ENCODE data around the gene BTBD7. TPM values are rescaled to one million over a fixed set of nuclear protein-coding genes. Genes with fewer than 3 reads are reported as not detected.

The BTBD7 gene
- total RNA-seq, result 10 to 100 TPM; 19.6 to 42.2 (median 39.9) TPM
- polyA plus RNA-seq, result 10 to 100 TPM; 10.9 to 21.0 TPM
- long read RNA-seq, donor 1, partial matches to known transcripts, result 18 of 35 reads
- long read RNA-seq, donor 1, other reads (novel, unspliced or antisense), result 17 of 35 reads
- long read RNA-seq, donor 2, partial matches to known transcripts, result 0 of 266 reads
- long read RNA-seq, donor 2, other reads (novel, unspliced or antisense), result 262 of 266 reads
- long read RNA-seq, donor 3, full-length matches to known transcripts, result 9 of 36 reads
- long read RNA-seq, donor 3, partial matches to known transcripts, result 13 of 36 reads
- long read RNA-seq, donor 3, other reads (novel, unspliced or antisense), result 14 of 36 reads

- intact Hi-C loops (cut with DNase I), result no loop called here
- Histone ChIP-seq H3K4me1 (ENCODE audit: insufficient read depth) (peaks cover 4% of the 10 kb centered on the region), H3K27ac (peak within 1 kb of the TSS; percentile 95), H3K9me3 (no peaks in the 10 kb centered on the region), H3K36me3 (no peaks in the 10 kb centered on the region), H3K4me3 (peak within 1 kb of the TSS; percentile 92), H3K27me3 (no peaks in the 10 kb centered on the region)
- peak; percentile 91 to 97 (median 94) for DNase-seq
- WGBS, 3 donors, result 0 to 1% (median 0%) methylated on average over 63 to 74 of the region's 74 CpGs
- TF ChIP-seq CTCF (IDR thresholded peaks at IDR 0.05) (peak in 2 of 3 donors; percentile 18 to 27), EP300 (IDR thresholded peaks at IDR 0.05) (no peak), POLR2A (IDR thresholded peaks at IDR 0.05) (peak; percentile 46)
These were observed at the start of gene BTBD7 for GRCh38 chr14:93332853-93333630. Gene BTBD7, minus strand, starts transcription at chr14:93333036. Its CDS starts 36,985 bp downstream, at chr14:93296051.

GRCh38 chr14:93381644-93382043 is 48.8 kb upstream of the BTBD7 start:
- no peaks in the 10 kb centered on the region for H3K9me3 ChIP-seq
- 32 to 55% (median 40%) methylated on average over 1 of the region's 1 CpG for WGBS, 3 donors
- H3K27ac ChIP-seq, result no peak overlapping the region
- intact Hi-C loops (cut with DNase I), result no loop called here
- TF ChIP-seq CTCF (IDR thresholded peaks at IDR 0.05) (no peak), POLR2A (IDR thresholded peaks at IDR 0.05) (no peak), EP300 (IDR thresholded peaks at IDR 0.05) (no peak)
- H3K36me3 ChIP-seq, result no peaks in the 10 kb centered on the region
- H3K4me1 ChIP-seq (ENCODE audit: insufficient read depth), result no peaks in the 10 kb centered on the region
- H3K27me3 ChIP-seq, result no peaks in the 10 kb centered on the region
- H3K4me3 ChIP-seq, result no peak overlapping the region
- no peak for DNase-seq

- Histone ChIP-seq H3K36me3 (no peaks in the 10 kb centered on the region), H3K27ac (no peak overlapping the region), H3K4me3 (no peak overlapping the region), H3K4me1 (ENCODE audit: insufficient read depth) (no peaks in the 10 kb centered on the region), H3K27me3 (no peaks in the 10 kb centered on the region), H3K9me3 (no peaks in the 10 kb centered on the region)
- intact Hi-C loops (cut with DNase I), result no loop called here
- no peak for DNase-seq
- 44 to 53% (median 47%) methylated on average over 1 of the region's 1 CpG for WGBS, 3 donors
- no peak for TF ChIP-seq CTCF (IDR thresholded peaks at IDR 0.05)
- TF ChIP-seq POLR2A (IDR thresholded peaks at IDR 0.05), result no peak
- no peak for TF ChIP-seq EP300 (IDR thresholded peaks at IDR 0.05)
These were observed 47.0 kb upstream of the BTBD7 start for GRCh38 chr14:93379831-93380230.

- DNase-seq, result no peak
- intact Hi-C loops (cut with DNase I), result no loop called here
- Histone ChIP-seq H3K27me3 (no peaks in the 10 kb centered on the region), H3K36me3 (no peaks in the 10 kb centered on the region), H3K9me3 (no peaks in the 10 kb centered on the region), H3K4me1 (ENCODE audit: insufficient read depth) (no peaks in the 10 kb centered on the region), H3K4me3 (no peak overlapping the region), H3K27ac (no peak overlapping the region)
- 80 to 86% (median 85%) methylated on average over 6 of the region's 6 CpGs for WGBS, 3 donors
- TF ChIP-seq CTCF (IDR thresholded peaks at IDR 0.05) (no peak), EP300 (IDR thresholded peaks at IDR 0.05) (no peak), POLR2A (IDR thresholded peaks at IDR 0.05) (no peak)
These were observed 42.9 kb upstream of the BTBD7 start for GRCh38 chr14:93375673-93376156.

Data from ovary (tissue), 10 donors.